ENCODE results near the gene EPHB1. TPM values are rescaled to one million over a fixed set of nuclear protein-coding genes. Genes with fewer than 3 reads are reported as not detected.

EPHB1 gene
- total RNA-seq, 3 donors from 2014 or later: 1.8 to 5.9 (median 3.4) TPM

DNA sequence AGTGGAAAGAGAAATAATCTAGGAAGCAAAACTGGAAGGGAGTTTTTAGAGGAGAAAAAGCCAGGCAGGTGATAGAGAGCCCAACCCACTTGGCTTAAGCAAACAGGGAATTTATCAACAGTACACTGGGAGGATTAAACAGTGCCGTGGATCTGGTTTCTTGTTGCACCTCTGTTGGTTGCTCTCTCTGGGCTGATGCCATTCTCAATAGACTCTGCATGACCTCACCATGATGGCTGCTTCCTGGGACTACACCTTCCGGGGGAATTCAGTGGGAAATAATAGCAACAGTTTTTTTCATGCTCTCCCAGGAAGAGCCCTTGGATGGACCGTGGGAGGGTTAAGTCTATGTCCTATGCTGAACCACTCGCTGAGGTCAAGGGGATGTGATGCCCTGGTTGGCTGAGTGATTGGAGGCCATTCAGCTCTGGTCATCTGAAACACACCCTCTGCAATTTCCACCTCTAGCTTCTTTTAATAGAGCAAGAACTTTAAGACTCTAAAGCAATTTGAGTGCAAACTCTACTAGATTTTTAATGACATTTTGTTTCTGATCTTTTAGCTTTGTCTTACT lies 74.2 kb downstream of the EPHB1 start:
- Histone ChIP-seq H3K4me3 (no peak overlapping the region), H3K36me3 (no peaks in the 10 kb centered on the region), H3K4me1 (no peaks in the 10 kb centered on the region), H3K27ac (no peak overlapping the region), H3K9me3 (no peaks in the 10 kb centered on the region), H3K27me3 (no peaks in the 10 kb centered on the region)
- no peak for TF ChIP-seq POLR2A (IDR thresholded peaks at IDR 0.05)
- TF ChIP-seq, protein P1, sequence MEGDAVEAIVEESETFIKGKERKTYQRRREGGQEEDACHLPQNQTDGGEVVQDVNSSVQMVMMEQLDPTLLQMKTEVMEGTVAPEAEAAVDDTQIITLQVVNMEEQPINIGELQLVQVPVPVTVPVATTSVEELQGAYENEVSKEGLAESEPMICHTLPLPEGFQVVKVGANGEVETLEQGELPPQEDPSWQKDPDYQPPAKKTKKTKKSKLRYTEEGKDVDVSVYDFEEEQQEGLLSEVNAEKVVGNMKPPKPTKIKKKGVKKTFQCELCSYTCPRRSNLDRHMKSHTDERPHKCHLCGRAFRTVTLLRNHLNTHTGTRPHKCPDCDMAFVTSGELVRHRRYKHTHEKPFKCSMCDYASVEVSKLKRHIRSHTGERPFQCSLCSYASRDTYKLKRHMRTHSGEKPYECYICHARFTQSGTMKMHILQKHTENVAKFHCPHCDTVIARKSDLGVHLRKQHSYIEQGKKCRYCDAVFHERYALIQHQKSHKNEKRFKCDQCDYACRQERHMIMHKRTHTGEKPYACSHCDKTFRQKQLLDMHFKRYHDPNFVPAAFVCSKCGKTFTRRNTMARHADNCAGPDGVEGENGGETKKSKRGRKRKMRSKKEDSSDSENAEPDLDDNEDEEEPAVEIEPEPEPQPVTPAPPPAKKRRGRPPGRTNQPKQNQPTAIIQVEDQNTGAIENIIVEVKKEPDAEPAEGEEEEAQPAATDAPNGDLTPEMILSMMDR (IDR thresholded peaks at IDR 0.05): no peak
- intact Hi-C loops (cut with DNase I; ENCODE audit: low total_unique reads): no loop called here
- DNase-seq (ENCODE audit: low spot score in 2 of 2): no peak

DNA sequence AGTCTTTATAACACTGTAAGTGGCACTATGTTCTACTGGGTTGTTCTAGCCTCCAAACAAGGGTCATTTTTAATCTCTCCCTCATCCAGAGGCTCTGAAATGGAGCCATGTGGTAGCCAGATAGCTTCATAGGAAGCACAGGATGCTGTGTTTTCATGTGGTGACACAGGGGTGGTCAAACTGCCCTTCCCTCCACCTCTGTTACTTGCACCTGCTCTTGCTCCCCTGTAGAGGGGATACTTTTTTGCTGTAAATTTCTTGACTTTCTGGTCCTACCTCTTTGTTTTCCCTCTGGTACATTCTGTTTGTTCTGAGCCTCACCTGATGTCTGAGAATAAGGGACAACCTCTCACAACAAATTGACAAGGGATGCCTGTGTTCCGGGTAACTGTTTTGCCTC lies 76.8 kb downstream of the EPHB1 start:
- Histone ChIP-seq H3K27ac (no peak overlapping the region), H3K36me3 (no peaks in the 10 kb centered on the region), H3K4me1 (no peaks in the 10 kb centered on the region), H3K4me3 (no peak overlapping the region), H3K9me3 (no peaks in the 10 kb centered on the region), H3K27me3 (no peaks in the 10 kb centered on the region)
- TF ChIP-seq, protein P1 (IDR thresholded peaks at IDR 0.05): no peak
- intact Hi-C loops (cut with DNase I; ENCODE audit: low total_unique reads): no loop called here
- DNase-seq (ENCODE audit: low spot score in 2 of 2): no peak

DNA sequence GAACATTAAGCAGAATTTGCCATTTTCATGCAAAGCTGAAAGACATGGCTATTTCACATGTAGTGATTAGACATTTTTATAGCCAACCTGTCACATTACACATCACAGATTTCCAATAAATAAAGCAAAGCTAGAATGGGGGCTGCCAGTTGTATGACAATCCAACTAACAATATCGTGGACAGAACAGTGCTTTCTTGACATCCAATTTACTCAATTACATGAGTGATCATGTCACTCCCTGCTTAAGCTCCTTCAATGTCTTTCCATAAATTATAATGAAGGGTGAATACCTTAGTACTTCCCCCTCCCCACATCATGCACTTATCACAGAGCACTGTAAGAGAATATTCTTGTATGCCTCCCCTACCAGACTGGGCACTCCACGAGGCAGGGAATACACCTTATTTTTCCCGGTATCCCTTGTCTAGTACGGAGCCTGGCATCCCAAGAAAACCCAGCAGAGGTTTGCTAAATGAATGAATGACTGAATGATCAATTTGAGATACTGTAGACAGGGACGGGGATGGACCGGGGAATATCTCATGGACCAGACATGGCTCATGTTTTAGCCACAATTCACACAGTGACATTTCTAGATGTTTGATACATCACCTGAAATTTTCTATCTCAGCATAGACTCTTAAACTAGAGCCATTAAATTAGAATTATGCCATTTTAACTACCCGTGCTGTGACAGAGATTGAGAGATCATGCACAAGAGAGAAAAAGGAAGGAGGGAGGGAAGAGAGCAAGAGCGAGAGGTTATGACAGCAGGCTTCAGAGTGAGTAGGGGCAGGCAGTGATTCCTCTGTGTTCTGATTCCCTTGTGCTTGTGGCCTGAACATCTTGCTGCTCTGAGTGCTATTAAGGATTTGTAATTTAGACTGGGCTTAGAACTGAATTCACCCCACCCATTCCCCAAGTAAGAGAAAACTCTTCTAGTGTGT lies 77.7 kb downstream of the EPHB1 start:
- Histone ChIP-seq H3K27me3 (no peaks in the 10 kb centered on the region), H3K4me3 (no peak overlapping the region), H3K4me1 (no peaks in the 10 kb centered on the region), H3K9me3 (no peaks in the 10 kb centered on the region), H3K36me3 (no peaks in the 10 kb centered on the region), H3K27ac (no peak overlapping the region)
- DNase-seq (ENCODE audit: low spot score in 2 of 2): no peak
- TF ChIP-seq POLR2A (IDR thresholded peaks at IDR 0.05) (no peak), POLR2AphosphoS5 (IDR thresholded peaks at IDR 0.05) (no peak)
- TF ChIP-seq, protein P1 (IDR thresholded peaks at IDR 0.05): no peak
- intact Hi-C loops (cut with DNase I; ENCODE audit: low total_unique reads): no loop called here

DNA sequence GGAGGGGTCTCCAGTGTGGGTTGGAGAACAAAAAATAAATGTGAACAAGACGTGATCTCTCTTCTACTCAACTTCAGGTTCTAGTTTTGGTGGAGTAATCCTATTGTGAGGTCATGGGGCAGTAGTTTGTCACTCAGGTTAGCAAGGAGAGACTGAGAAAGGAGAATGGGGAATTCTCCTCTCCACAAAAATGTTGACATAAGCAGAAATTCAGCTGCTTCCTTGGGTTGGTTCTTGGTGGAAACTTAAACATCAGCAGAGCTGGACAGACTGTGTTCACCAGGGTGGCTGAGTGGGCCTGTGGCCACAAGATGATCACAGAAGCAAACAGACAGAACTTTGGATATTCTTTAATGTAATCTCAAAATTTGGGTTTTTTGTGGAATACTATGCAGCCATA lies 78.7 kb downstream of the EPHB1 start:
- Histone ChIP-seq H3K4me1 (no peaks in the 10 kb centered on the region), H3K36me3 (no peaks in the 10 kb centered on the region), H3K27me3 (no peaks in the 10 kb centered on the region), H3K4me3 (no peak overlapping the region), H3K9me3 (no peaks in the 10 kb centered on the region), H3K27ac (no peak overlapping the region)
- DNase-seq (ENCODE audit: low spot score in 2 of 2): no peak
- TF ChIP-seq POLR2AphosphoS5 (IDR thresholded peaks at IDR 0.05): no peak
- TF ChIP-seq, protein P1 (IDR thresholded peaks at IDR 0.05): no peak
- no peak for TF ChIP-seq POLR2A (IDR thresholded peaks at IDR 0.05)
- intact Hi-C loops (cut with DNase I; ENCODE audit: low total_unique reads): no loop called here

DNA sequence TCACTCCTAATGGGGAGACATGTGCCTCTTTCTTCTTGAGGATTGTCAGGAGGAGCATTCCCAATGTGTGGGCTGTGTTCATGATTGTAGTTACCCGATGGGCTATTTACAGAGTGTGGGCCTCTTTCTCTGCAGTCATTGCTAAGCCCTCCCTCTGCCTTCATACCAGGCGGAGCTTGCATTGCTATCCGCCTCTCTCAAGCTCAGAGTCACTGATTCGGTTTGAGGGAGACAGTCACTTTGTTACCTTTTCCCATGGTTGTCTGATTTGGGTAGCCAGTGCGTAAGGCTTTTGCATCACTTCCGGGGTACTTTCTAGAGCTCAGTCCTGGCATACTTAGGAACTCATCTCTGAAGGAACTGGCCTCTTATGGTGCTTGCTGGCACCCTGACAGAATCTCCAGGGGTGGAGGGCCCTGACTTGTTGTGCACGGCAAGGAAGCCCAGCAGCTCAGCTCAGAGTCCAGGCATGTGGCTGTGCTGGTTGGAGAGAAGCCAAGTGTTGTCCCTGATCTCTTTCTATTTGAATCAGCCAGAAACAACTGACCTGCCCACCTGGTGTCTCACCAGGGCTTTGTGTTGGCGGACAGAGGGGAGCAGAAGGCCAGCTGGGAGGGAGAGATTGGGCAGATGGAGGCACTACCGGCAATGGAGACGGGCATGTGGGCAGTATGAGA lies 79.8 kb downstream of the EPHB1 start:
- Histone ChIP-seq H3K27me3 (no peaks in the 10 kb centered on the region), H3K9me3 (no peaks in the 10 kb centered on the region), H3K27ac (no peak overlapping the region), H3K4me1 (no peaks in the 10 kb centered on the region), H3K4me3 (no peak overlapping the region), H3K36me3 (no peaks in the 10 kb centered on the region)
- TF ChIP-seq POLR2AphosphoS5 (IDR thresholded peaks at IDR 0.05) (no peak), POLR2A (IDR thresholded peaks at IDR 0.05) (no peak)
- TF ChIP-seq, protein P1 (IDR thresholded peaks at IDR 0.05): no peak
- intact Hi-C loops (cut with DNase I; ENCODE audit: low total_unique reads): no loop called here
- no peak for DNase-seq (ENCODE audit: low spot score in 2 of 2)
